Suprapubic skin (tissue), 3 donors: ENCODE data around the gene DNAJB12.

ENCODE experiments used
- CTCF ChIP-seq, 2 donors: fragments of 200-600 bp in 1 of 2; fragments of 450-650 bp in 1 of 2; sonication (generic) in 1 of 2; IDR thresholded peaks; one replicate each; pipeline ENCODE4 v1.5.1; 2016 to 2019; ENCODE audit warnings: antibody characterized with exemption in 2 of 2, mild to moderate bottlenecking in 1 of 2, moderate library complexity in 1 of 2
- POLR2AphosphoS5 ChIP-seq, 3 donors: sonication (generic); formaldehyde crosslinking; IDR thresholded peaks; one replicate each; pipeline ENCODE4 v1.6.1; 2017; ENCODE audit warnings: antibody characterized with exemption in 3 of 3

GRCh38 chr10:72385724-72386123 lies 31.0 kb upstream of the DNAJB12 start:
- TF ChIP-seq CTCF (IDR thresholded peaks at IDR 0.05) (no peak), POLR2AphosphoS5 (IDR thresholded peaks at IDR 0.05) (no peak)
